ENCODE data around the gene SHISA7.
"Not testable (repeated sequence)": the region's sequence is repeated elsewhere in the genome, so short reads cannot be mapped to it uniquely, and the experiment has no call there.

Gene SHISA7

GRCh38 chr19:55462722-55463121 is 19.6 kb upstream of the SHISA7 start:
- no peak for DNase-seq

DNA sequence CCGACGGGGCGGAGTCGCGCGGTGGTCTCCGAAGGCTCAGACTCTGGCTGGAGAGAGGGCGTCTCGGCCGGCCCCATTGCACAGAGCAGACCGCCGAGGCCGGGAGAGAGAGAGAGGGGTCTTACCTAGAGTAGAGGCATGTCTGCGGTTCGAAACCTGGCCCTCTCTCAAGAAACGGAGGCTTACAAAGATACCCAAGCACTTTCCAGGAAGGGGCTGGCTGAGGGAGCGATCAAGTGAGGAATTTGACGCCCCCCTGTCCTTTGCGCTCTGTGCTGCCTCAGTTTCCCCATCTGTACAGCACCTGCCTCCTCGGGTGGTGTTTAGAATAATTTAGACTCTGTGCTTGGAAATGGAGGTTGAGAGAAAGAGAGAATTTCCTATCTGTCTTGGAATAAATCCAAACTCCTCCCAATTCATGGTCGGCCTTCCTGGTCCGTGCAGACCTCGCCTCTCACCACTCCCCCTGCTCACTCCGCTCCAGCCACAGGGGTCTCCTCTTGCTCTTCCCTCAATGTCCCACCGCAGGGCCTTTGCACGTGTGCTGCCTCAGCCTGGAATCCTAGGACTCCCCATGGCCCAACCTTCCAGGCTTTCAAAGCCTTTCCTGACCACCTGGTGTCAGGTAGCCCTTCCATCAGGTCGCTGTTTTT is 19.0 kb upstream of the SHISA7 start:
- peak; percentile 71 for DNase-seq

- DNase-seq, result peak; percentile 100
These were observed 18.3 kb upstream of the SHISA7 start, which contains the start of gene ISOC2 for GRCh38 chr19:55461259-55461973. Gene ISOC2, minus strand, starts transcription at chr19:55461642. Its CDS starts 5,156 bp downstream, at chr19:55456486.

GRCh38 chr19:55460670-55461258 is 17.7 kb upstream of the SHISA7 start:
- DNase-seq, result peak; percentile 77

DNA sequence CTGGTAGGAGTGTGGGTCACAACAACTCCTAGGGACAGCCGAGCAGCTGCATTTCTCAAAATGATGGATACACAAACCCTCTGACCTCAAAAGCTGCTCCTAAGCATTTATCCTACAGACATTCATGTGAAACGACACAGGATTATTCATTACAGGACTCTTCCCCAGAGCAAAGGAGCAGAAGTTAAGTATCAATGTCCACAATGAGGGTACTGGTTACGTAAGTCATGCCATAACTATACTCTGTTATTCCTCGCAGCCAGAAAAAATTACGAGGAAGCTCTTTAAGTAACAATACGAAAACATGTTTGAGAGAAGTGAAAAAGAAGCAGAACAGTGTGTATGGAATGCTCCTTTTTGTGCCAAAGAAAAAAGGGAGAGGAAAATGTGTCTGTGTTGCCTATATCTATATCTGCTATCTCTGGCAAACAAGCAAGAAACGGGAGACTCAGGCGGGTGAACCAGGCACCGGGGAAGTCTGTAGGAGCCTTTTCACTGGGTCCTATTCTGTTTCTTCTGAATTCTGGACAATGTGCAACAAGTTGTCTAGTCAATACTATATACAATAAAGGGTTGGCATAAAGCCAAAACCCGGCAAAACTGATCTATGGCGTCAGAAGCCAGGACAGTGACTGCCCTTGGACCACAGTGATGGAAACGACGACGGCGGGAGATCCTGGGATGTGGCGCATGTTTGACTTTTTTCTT is 17.0 kb upstream of the SHISA7 start:
- peak; percentile 34 for DNase-seq

GRCh38 chr19:55459551-55459949 is 16.4 kb upstream of the SHISA7 start:
- DNase-seq, result no peak

DNA sequence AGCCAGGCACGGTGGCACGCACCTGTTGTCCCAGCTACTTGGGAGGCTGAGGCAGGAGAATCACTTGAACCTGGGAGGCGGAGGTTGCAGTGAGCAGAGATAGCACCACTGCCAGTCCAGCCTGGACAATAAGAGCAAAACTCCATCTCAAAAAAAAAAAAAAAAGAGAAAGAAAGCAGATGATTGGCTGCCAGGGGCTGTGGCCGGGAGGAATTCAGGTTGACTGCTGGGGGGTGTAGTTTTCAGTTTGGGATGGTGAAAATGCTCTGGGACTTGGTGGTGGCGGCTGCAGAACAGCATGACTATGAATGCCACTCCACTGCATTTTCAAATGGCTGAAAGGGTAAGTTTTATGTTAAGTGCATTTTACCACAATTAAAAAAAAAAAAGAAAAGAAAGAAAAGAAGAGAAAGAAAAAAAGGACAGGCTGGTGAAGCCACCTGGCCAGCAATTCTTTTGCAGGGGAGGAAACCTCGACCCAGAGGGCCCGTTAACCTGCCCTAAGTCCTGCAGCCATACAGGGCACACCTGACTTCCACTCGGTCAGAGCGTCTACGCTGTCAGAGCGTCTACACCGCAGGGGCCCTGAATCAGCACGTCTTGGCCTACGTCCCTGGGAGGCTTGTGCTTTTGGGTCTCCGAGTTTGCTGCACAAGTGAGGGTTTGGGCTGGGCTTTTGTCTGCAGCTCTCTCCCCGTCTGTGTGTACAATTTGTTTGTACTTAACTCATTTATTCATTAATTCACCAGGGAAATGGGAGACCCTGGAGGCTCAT is 14.8 kb upstream of the SHISA7 start:
- DNase-seq, result no peak

GRCh38 chr19:55456347-55456746 is 13.2 kb upstream of the SHISA7 start:
- DNase-seq, result no peak

- no peak for DNase-seq
These were observed 12.6 kb upstream of the SHISA7 start for GRCh38 chr19:55455576-55456235.

DNA sequence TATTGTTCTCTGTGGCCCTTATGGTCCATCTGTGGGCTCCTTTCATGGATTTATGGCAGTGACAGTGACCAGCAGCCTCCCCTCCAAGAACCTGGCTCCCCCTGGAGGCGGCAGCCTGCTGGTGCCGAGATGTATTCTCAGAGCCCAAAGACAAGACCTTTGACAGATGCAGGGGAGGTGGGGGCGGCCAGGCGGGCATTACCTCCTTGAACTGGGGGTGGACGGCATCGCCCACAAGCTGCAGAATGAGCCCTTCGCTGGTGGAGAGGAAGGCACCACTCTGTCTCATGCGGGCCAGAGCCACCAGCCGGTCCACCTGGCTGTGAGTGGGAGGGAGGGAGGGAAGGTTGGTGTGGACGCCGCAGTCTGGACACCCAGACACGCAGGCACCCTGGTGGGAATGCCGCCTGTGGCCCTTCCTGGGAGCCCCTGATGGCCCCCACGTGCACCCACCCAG is 11.7 kb upstream of the SHISA7 start:
- peak; percentile 75 for DNase-seq

- DNase-seq, result no peak
These were observed 10.6 kb upstream of the SHISA7 start for GRCh38 chr19:55453511-55454260.

GRCh38 chr19:55452749-55453346 is 9.7 kb upstream of the SHISA7 start:
- DNase-seq, result peak; percentile 93

GRCh38 chr19:55451965-55452748 is 9.1 kb upstream of the SHISA7 start:
- DNase-seq, result no peak

DNA sequence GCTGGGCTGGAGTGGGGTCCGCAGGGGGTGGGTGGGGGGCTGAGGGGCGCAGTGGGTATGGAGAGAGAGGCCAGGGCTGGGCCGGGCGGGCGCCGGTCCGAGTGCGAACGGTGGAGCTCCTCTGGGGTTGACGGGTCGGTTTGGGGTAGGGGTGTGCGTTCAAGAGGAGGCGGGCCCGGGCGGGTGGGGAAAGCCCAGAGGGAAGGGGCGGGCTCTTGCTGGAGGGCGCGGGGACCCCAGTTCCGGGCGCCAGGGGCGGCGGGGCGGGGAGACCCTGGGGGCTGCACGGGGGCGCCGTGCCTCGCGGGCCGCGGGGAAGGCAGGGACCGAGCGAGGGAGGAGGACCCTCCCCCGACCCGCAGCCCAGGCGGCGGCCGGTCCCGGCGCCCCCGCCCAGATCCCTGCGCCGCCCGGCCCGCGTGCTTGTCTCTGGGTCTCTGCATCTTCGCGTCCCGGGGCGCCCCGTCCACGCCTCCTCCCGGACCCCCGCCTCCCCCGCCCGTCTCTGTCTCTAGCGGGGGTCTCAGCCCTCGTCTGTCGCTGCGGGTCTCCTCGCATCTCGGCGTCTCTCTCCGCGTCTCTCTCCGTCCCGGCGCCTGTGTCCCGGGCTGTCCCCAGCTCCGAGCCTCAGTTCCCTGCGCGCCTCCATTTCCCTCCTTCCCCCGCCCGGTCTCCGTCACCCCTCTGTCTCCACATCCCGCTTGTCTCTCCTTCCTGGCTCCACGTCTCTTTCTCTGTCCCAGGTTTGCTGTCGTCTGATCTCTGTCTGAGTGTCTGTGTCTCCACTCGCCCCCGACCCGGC is 8.3 kb upstream of the SHISA7 start:
- no peak for DNase-seq

DNA sequence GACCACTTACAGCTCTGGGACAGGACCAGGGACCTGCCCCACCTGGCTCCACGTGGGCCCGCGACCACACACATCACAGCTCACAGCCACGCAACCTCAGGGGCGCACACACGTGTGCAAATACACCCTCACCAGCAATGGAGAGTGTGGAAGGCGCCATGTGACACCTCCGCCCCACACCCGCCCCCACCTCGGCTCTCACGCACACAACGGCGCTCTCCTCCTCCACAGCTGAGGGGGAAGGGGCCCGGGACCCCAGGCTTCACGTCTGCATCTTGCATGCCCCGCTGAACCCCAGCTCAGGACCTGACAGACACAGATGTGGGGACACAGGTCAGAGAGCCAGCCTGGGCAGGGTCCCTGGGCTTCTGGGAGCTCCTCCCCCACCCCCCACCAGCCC is 6.4 kb upstream of the SHISA7 start:
- DNase-seq, result no peak

DNA sequence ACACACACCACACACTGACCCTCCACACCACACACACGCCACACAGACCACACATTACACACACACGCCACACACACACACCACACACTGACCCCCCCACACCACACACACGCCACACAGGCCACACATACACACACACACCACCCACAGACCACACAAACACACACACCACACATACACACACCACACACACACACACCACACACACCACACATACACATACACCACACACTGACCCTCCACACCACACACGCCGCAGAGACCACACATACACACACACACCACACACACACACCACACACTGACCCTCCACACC is 5.0 kb upstream of the SHISA7 start:
- not testable (repeated sequence) for DNase-seq

- DNase-seq, result peak; percentile 50
These were observed 4.5 kb upstream of the SHISA7 start for GRCh38 chr19:55447421-55448174.

DNA sequence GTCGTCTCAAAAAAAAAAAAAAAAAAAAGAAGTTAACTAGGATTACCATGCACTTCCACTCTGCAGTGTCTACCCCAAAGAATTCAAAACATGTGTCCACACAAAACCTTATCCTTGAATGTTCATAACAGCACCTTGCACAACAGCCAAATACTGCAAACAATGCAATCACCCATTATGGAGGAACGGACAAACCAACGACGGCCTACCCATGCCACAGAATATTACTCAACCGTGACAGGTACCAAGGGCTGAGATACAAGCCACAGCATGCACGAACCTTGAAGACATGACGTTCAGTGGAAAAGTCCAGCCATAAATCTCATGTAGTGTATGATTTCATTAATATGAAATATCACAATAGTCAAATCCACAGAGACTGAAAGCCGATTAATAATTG is 3.0 kb upstream of the SHISA7 start:
- DNase-seq, result no peak

DNA sequence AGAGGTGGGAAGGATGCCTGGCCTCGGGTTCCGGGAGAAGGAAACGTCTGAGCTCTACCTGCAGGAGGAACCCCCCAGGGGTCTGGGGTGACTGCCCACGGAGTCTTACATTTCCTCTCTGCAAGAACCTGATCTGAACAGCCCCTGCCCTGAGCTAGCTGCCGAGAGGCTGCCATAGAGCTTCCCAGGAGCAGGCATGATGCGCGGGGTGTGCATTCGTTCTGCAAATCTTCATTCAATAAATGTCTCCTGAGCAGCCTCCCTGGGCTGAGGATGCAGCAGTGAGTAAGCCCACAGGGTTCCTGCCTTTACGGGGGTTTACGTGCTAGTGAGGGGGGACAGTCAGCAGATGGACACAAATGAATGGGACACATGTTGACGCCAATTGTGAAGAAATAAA is 1.5 kb upstream of the SHISA7 start:
- no peak for DNase-seq
